ENCODE data around the gene CDCP1.
"Not testable (repeated sequence)": the region's sequence is repeated elsewhere in the genome, so short reads cannot be mapped to it uniquely, and the experiment has no call there.

CDCP1 gene

DNA sequence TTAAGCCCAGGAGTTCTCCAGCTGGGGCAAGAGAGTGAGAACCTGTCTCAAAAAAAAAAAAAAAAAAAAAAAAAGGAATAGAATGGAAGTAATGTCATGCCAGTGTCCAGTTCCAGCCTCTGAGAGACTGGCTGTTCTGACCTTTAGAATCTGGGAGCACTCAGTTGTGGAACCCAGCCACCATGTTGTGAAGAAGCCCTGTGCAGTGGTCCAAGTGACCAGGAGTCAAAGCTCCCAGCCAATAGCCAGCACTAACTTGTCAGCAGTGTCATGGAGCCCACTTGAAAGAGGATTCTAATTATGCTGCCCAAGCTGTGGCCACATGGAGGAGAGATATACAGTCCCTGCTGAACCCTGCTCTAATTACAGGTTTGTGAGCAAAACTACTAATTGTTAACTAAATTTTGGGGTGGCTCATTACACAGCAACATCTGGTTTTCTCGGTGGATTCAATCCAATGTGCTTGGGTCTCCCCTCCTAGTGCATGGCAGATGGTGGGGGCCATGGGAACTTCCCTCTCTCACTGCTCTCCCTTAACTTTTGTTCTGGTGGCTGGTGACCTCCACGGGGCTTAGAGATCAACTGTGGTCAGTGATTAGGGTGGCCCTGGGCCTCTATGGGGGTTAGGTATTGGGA, 64.6 kb downstream of the CDCP1 start:
- DNase-seq, result no peak

- no peak for DNase-seq
Measured at GRCh38 chr3:45080824-45081223, 65.4 kb downstream of the CDCP1 start.

DNA sequence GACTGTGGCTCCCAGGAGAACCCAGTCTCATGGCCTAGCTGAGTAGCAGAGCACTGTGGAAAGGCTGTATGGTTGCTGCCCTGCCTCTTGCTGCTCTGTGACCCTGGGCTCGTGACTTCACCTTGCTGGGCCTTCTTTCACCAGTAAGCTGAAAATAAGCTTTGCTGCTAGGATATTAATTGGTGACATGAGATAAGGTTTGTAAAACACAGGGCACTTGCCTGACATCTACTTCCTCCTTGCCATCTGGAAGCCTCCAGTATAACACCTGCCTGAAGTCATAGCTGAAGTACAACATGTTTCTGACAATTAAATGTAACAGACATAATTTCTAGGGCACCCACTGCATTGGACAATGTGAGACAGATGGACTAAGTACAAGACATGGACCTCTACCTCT, 66.5 kb downstream of the CDCP1 start:
- no peak for DNase-seq

GRCh38 chr3:45078910-45079522, 67.2 kb downstream of the CDCP1 start:
- DNase-seq, result no peak

DNA sequence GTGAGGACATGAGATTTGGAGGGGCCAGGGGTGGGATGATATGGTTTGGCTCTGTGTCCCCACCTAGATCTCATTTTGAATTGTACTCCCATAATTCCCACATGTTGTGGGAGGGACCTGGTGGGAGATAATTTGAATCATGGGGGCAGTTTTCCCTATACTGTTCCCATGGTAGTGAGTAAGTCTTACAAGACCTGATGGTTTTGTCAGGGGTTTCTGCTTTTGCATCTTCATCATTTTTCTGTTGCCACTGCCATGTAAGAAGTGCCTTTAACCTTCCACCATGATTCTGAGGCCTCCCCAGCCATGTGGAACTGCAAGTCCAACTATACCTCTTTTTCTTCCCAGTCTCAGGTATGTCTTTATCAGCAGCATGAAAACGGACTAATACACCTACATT, 67.9 kb downstream of the CDCP1 start:
- not testable (repeated sequence) for DNase-seq

DNA sequence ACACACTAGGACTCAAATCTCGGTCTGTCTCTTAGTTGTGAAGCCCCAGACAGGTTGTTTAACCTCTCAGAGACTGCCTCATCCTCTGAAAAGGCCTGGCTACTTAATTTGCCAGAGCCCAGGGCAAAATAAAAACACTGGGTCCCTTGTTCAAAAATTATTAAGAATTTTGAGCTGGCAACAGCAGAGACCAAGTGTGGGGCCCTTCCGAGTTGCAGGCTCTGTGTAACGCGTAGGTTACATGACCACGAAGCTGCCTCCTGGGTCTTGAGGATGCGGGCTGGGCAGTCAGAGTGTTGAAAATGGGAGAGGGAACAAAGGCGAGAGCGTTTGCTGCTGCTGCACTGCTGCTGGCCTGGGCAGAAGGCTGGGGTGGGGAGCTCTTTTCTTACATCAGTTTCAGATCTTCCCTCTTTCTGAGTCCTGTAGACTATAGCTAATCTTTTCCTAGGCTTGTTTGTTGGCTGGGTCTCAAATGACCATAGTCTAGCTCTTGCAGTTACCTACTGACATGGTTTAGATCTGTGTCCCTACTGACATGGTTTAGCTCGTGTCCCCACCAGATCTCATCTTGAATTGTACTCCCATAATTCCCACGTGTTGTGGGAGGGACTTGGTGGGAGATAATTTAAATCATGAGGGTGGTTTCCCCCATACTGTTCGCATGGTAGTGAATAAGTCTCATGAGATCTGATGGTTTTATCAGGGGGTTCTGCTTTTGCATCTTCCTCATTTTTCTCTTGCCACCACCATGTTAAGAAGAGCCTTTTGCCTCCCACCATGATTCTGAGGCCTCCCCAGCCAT, 70.2 kb downstream of the CDCP1 start:
- DNase-seq, result no peak

DNA sequence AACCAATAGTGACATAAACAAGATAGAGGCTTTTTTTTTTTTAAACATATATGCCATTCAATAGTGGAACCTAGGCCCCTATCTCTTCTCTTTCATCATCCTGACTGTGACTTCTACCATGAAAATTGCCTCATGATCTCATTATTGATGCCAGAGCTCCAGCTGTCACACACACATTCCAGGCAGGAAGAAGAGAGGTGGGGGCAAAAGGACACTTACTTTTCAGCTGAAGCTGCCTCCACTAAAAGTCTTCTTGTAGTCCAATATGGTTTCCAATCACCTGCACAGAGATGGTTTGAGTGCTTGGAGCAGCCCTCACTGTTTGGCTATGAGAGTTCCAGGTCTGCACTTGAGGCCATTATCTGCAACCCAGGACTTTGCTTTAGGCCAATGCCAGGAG, 75.1 kb downstream of the CDCP1 start:
- no peak for DNase-seq

- DNase-seq, result no peak
Measured at GRCh38 chr3:45067941-45068340, 78.2 kb downstream of the CDCP1 start.

- no peak for DNase-seq
Measured at GRCh38 chr3:45067486-45067885, 78.7 kb downstream of the CDCP1 start.

- no peak for DNase-seq
Measured at GRCh38 chr3:45066109-45066801, 79.9 kb downstream of the CDCP1 start.

DNA sequence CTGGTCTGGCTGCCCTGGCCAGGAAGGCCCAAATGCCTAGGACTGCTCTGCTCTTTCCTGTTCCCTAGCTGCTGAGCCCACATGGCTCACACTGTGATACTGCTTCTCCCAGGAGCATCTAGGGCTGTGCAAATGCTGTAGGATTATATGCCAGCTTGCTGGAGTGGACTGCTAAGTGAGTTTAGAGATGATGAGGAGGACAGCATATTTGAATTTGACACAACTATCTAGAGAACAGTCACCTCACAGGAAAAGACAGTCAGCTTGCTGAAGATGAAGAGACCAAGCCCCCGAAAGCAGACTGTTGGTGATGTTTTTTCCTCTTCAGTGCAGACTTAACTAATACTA, 80.8 kb downstream of the CDCP1 start:
- DNase-seq, result no peak

GRCh38 chr3:45064512-45065372, 81.4 kb downstream of the CDCP1 start:
- no peak for DNase-seq

GRCh38 chr3:45062697-45063070, 83.5 kb downstream of the CDCP1 start:
- no peak for DNase-seq

- no peak for DNase-seq
Measured at GRCh38 chr3:45060165-45060892, 85.8 kb downstream of the CDCP1 start.

DNA sequence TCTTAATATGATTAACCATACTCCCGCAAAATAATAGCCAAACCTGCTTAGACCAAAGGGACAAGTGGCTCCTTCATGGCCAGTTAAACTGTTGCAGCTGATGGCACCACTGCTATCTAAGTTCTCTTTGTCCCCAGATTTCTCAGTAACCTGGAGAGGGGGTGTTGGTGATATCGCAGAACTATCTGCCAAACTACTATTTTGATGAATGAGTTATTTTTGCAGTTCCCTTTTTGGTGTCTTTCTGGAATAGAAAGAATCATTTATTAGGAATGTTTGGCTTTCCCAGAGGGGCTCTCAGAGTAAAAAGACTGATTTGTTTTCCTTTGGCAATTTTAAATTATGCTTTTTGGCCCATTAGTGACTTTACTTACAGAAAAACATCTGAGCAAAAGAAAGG, 87.0 kb downstream of the CDCP1 start:
- DNase-seq, result no peak

DNA sequence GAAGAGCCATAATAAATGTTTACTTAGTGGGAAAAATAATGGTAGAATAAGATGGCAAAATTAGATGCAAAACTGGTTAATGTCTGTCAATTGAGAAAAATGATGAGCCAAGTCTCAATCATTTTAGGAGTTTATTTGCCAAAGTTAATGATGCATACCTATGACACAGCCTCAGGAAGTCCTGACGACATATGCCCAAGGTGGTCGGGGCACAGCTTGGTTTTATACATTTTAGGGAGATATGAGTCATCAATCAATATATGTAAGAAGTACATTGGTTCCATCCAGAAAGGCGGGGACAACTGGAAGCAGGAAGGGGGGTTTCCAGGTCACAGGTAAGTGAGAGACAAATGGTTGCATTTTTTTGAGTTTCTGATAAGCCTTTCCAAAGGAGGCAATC, 88.6 kb downstream of the CDCP1 start:
- DNase-seq, result no peak

- DNase-seq, result peak; percentile 9
Measured at GRCh38 chr3:45056608-45057301, 89.4 kb downstream of the CDCP1 start.

DNA sequence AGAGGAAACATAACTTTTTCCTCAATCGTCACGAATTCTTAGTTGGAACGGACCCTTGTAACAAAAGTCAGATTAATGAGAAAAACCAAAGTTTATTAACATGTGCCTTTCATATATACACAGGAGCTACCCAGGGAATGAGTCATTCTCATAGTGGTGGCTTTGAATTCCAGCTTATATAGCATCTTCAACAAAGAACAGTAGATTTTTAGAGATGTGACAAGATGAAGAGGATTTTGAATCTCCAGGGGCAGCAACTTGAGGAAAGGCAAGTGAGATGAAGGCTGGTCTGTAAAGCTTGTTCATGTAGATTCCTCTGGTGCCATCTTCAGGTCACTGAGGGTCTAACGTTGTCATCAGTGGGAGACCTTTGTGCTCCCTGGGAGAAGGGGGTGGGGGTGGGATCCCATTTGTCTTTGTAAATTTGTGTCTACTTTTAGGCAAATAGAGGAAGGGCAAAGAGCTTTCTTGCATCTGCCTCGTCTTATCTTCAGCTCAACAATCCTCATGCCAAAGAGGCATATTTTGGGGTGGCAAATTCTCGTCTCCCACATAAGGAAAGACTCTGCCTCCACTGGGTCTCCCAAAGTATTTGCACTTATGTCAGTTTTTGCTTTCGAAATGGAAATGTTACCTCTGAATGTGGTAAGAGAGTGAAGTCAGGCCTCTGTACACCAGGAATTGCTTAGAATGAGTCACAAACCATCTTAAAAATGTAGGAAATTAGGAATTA, 90.6 kb downstream of the CDCP1 start:
- no peak for DNase-seq

DNA sequence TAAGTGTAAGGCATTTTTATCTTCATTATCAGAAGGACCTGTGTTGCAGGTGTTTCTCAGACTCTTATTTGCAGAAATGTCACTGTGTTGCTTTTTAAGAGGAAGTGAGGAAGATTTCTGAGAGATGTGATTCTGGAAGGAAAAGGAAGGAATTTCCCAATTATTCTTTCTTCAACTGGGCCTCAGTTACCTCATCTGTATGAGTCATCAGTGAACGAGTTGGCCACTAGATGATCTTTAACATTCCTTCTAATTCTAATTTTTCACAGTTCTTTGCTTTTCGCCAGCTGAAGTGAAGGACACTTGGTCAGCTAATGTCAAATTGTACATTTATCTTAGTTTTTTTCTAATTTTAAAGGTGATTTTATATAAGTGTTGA, 91.2 kb downstream of the CDCP1 start:
- DNase-seq, result no peak

DNA sequence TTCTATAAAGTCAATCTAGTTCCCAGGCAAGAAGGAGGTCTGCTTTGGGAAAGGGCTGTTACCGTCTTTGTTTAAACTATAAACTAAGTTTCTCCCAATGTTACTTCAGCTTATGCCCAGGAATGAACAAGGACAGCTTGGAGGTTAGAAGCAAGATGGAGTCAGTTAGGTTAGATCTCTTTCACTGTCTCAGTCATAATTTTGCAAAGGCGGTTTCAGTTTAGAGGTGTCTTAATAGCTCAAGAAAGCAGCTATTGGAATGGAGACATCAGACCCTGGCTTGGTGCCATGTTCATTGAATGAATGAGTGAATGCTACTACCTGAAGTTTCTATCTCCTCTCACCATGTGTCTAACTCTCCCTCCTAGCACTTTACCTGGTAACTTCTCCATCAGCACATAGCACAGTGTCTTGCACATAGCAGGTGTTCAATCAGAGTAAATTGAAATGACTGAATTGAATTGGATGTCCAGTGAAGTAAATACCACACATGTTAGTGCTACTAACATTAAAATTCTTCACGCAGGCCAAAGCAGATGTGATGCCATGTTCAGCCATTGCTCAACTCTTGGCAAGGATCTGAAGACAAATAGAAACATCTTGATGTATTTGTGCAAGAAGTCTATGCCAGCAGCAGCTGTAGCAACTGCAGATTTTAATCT, 91.9 kb downstream of the CDCP1 start:
- no peak for DNase-seq

All from NCI-H345 (cell line).